Right lobe of liver (tissue), 4 donors: ENCODE results near the gene SARNP.

Source experiments
- CTCF ChIP-seq, 4 donors: fragments of 200-600 bp in 3 of 4; fragments of 450-650 bp in 1 of 4; IDR thresholded peaks; one replicate each; pipeline versions ENCODE4 v1.5.1 to v1.8.0; 2016 to 2022; ENCODE audit warnings: antibody characterized with exemption in 4 of 4, mild to moderate bottlenecking in 2 of 4
- POLR2A ChIP-seq: fragments of 450-650 bp; IDR thresholded peaks from one replicate; pipeline ENCODE4 v1.6.1; 2017; ENCODE audit warnings: antibody characterized with exemption, mild to moderate bottlenecking
- donor health status: DM: no; HTN: no; CAD: no.
- donor health status: DM: no; HTN: no; CAD: no.
- donor health status: DM: no; HTN: yes; CAD: no.

GRCh38 chr12:55839345-55840140 is 22.0 kb upstream of the SARNP start:
- no peak for TF ChIP-seq CTCF (IDR thresholded peaks at IDR 0.05)
- TF ChIP-seq POLR2A, result no peak
